H54 (cell line): ENCODE results near the gene CEBPB.
"Not testable (repeated sequence)": the region's sequence is repeated elsewhere in the genome, so short reads cannot be mapped to it uniquely, and the experiment has no call there.

Experiments used
- DNase-seq: peaks from one replicate; pipeline ENCODE4 v3.0.0; 2011; ENCODE audit warnings: low spot score, mixed read lengths; ENCODE audit not compliant: insufficient read length
- FAIRE-seq: peaks from 3 replicates; lab custom pipeline; 2011; peaks lifted over from hg19 to GRCh38; lab: Jason Lieb, UNC
- POLR2A ChIP-seq: IDR thresholded peaks from 2 replicates; pipeline ENCODE4 v1.6.1; 2011; ENCODE audit warnings: low read depth, mild to moderate bottlenecking, low read length

The CEBPB gene

DNA sequence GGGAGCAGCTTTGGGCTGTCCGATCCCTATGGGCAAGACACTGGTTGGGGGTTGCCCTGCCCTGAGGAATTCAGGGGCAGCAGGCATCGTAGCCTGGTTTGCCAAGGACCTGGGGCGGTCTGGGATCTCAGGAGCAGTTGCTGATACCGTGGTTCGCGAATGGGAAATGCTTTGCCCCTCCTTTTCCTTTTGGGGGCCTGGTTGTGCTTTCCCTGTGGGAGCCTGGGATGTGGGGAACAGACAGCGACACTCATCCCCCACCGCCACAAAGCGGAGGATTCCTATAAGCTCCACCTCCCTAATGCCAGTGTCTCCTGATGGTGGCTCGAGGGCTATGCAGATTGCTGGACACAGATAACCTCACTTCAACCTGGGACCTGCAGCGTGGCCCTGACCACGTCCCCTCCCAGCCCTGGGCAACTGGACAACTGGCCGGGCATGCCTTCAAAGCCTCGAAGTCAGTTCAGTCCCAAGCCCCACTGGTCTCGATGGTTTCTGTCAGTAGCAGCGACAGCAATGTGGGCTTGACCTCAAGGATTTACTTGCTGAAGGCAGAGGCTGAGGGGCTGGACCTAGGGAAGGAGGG, 3.3 kb downstream of the CEBPB start:
- DNase-seq (no peak), FAIRE-seq (no peak)

DNA sequence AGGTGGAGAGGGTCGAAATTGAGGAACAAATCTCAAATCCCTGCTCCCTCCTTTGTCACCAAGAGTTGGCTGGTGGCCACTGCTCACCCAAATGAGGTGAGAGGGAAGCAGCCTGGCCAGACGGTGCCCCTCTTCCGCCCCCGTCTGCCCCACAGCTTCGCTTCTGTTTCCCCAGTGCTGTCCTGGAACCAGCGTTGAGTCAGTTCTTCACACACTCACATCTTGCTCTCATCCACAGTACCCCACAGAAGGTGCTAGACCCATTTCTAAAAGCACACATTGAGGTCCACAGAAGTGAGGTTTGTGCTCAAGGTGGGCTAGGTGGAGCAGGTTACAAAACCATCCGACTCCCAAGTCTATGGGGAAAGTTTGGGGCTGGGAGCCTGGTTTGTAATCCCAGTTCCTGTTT, 3.8 kb downstream of the CEBPB start:
- FAIRE-seq: no peak
- no peak for TF ChIP-seq POLR2A
- DNase-seq: no peak

More for the DNA sequence above, 3.3 kb downstream of the CEBPB start:
- TF ChIP-seq POLR2A: no peak

DNA sequence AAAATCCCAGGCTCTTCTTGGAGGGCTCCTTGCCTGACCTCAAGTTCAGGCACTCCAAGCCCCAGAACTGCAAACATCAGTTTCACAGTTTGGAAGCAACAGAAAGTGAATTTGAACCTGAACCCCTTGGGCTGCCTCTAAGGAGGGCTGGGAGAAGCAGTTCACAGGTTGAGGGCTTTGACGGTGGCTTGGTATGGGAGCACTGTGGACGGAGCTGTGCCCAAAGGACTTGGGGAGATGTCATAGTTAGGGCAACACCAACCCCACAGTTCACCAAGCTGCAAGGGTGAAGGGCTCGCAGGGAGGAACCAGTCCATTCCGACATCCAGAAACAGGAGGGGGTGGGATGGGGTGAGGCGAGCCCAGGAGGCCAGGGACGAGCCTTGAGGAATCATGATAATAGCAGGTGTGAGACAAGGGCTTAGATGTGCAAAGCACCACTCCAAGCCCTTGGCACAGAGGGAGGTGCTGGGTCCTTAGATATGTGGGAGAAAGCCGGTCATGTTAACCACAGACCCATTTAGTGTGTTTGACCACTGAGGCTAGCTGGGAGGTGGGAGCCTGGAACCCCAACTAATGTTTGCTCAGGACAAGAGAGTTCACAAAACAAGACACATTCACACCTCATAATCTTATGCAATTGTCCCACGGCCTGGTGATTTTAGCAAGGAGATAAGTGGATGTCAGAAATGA, 4.3 kb downstream of the CEBPB start:
- DNase-seq (no peak), FAIRE-seq (no peak)

DNA sequence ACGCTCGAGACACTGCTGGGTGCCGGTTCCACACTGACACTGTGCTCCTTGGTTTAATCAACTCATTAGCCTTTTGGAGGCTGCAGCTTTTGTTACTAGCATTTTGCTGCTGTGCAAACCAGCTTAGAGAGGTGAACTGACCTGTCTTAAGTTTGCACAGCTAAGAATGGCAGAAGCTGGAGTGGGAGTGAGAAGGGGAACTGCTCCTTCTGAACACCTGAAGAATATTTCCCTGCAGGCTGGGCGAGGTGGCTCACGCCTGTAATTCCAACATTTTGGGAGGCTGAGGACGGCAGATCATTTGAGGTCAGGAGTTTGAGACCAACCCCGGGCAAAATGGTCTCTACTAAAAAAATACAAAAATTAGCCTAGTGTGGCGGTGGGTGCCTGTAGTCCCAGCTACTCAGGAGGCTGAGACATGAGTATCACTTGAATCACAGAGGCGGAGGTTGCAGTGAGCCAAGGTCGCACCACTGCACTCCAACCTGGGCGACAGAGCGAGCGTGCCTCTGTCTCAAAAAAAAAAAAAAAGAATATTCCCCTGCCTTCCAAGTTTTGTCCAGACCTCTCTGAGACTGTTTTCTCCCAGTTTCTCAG, 5.0 kb downstream of the CEBPB start:
- FAIRE-seq (no peak), DNase-seq (no peak)
- no peak for TF ChIP-seq POLR2A

More for the DNA sequence above, 4.3 kb downstream of the CEBPB start:
- TF ChIP-seq POLR2A: no peak

DNA sequence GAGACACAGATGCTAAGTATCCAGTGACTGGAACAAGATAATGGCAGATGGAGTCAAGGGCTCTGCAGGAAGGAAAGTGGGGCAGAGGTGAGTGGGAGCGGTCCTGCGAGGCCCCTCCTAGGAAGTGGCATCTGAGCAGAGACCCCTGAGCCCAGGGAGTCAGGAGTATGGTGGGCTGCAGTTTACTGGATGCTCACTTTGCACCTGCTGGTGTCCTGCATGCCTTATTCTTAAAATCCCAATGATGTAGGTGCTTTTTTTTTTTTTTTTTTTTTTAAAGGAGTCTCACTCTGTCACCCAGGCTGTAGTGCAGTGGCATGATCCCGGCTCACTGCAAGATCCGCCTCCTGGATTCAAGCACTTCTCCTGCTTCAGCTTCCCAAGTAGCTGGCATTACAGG, 5.6 kb downstream of the CEBPB start:
- FAIRE-seq (no peak), DNase-seq (no peak)
- no peak for TF ChIP-seq POLR2A

DNA sequence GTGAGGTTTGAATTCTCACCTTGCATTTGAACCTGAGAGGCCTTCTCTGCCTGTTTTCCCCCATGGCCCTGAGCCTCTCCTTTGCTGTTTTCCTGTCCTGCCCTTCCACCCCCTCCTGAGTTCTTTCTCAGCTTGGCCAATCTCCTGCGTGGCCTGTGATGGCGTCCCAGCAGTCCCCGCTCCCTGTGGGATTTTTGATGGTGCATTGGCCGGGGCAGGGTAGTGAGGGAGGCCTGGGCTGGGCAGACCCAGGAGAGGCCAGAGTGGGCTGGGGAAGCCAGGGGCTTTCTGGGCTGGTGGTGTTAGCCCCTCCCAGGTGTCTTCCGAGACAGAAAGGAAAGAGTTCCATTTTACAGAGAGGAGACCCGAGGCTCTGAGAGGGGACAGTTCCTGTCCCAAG, 6.3 kb downstream of the CEBPB start:
- DNase-seq (no peak), FAIRE-seq (no peak)
- TF ChIP-seq POLR2A: no peak

DNA sequence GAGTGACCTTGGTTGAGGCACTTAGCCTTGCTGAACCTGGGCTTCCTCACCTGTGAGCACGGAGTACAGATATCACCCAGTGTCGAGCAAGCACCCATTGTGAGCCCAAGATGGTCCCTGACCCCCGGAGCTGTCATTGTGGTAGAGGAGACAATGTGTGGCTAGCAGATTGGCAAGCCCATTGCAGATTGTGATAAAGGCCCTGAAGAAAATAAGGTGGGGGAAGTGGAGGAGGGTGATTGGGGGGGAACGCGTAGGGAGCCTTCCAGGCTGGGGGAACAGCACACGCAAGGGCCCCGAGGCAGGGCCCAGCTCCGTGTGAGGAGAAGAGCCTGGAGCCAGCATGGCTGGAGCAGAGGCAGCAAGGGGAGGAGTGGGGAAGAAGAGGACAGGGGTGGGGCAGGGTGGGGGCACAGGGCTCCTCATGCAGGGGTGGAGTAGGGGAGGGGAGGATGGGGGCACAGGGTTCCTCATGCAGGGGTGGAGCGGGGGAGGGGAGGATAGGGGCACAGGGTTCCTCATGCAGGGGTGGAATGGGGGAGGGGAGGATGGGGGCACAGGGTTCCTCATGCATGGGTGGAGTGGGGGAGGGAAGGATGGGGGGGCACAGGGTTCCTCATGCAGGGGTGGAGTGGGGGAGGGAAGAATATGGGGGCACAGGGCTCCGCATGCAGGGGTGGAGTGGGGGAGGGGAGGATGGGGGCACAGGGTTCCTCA, 7.0 kb downstream of the CEBPB start:
- FAIRE-seq (no peak), DNase-seq (no peak)
- no peak for TF ChIP-seq POLR2A

DNA sequence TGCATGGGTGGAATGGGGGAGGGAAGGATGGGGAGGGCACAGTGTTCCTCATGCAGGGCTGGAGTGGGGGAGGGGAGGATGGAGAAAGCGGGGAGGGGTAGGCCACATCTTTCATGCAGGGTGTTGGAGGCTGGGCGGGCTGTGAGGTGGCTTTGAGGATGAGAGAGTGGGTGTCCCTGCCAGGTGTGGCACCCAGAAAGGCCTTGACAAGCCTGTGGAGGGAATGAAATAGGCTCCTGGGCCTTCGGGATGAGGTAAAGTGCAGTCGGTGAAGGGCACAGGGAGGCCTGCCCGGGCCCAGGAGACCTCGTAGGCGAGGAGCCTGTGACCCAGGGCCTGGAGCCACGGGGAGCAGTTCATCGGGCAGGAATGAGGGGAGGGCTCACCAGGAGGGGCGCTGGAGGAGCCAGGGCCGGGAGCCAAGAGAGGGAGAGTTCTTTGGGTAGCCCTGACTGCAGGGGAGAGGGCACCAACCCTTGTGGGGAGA, 7.6 kb downstream of the CEBPB start:
- no peak for TF ChIP-seq POLR2A
- DNase-seq: no peak
- no peak for FAIRE-seq

DNA sequence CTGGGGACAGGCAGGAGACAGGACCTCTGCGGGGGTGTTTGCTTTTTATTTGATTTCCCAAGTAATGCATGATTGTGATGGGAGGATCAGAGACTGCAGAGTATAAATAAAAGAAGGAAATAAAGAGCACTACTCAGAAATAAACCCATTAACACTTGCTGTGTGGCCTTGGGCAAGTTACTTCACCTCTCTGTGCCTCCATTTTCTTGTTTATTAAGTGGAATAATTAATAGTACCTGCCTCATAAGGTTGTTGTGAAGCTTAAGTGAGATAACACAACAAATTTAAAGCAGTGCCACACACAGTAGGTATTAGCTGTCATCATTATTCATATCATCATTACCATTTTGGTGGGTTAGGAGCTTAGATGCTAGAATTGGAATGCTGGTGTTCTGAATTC, 8.1 kb downstream of the CEBPB start:
- no peak for TF ChIP-seq POLR2A
- DNase-seq (no peak), FAIRE-seq (no peak)

DNA sequence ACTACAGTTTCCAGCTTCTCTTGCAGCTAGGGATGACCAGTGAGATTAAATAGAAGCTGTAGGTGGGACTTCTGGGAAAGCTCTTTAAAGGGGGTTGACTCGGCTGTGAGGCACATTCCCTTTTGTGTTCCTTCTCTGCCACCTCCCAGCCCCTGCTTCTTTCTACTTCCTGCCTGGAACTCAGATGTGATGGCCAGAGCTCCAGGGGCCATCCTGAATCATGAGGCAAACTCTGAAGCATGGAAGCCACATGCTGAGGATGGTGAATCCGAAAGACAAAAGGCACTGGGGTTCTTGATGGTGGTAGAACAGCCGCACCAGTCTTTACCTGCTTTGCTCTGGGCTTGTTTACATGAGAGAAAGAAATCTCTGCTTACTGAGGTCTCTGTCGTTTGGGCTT, 9.1 kb downstream of the CEBPB start:
- DNase-seq (no peak), FAIRE-seq (no peak)
- no peak for TF ChIP-seq POLR2A

DNA sequence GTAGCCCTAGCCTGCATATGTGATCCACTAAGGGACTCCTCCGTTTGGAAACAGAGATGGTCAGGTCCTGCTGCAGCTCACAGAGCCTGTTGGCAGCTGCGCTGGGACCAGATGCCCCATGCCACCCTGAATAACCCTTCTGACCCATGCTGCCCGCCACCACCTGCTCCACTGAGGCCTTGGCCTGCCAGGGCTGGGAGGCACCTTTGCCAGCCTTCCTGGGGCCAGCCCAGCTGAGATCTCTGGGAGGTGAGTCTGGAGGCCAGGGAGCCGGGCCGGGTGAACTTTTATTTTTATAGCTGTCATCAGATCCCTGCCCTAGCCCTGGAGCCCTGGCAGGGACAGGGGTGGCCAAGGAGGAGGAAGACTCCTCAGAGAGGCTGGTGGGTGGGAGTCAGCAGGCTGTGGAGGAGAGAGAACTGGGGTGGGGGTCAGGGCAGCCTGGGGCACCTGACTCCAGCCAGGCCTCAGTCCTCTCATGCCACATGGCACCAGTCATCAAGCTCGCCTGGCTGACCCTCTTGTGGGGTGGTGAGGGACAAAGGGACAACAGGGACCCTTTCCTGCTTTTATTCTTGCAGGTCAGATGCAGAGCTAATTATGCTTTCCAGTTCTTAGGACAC, 10.0 kb downstream of the CEBPB start:
- DNase-seq (no peak), FAIRE-seq (no peak)
- TF ChIP-seq POLR2A: no peak

DNA sequence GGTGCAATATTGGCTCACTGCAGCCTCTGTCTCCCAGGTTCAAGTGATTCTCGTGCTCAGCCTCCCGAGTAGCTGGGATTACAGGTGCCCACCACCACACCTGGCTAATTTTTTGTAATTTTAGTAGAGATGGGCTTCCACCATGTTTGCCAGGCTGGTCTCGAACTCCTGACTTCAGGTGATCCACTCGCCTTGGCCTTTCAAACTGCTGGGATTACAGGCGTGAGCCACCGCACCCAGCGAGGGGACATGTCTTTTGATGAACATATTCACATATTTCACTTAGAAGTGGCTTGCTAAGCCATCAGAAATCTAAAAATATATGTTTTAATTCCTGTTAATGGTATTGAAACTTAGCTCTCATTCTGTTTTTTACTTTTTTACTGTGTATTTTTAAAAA, 11.1 kb downstream of the CEBPB start:
- FAIRE-seq, DNase-seq: not testable (repeated sequence)

DNA sequence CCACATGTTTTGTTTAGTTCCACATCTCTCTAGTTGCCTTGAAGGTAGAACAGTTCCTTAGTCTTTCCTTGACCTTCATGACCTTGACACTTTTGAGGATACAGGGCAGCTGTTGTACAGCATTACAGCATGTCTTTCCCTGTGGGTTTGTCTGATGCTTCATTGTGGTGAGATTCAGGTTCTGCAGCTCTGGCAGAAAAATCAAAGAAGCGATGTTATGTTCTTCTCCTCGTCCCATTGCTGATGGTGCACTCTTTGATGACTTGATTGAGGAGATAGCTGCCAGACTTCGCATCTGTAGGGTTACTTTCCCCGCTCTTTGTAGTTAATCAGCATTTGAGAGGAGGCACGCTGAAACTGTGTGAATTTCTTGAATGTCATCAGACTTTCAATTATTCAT, 12.0 kb downstream of the CEBPB start:
- DNase-seq (no peak), FAIRE-seq (no peak)
- TF ChIP-seq POLR2A: no peak
